HG03439 (cell line): ENCODE measurements around the gene ATG2A.

ENCODE experiments used
- ATAC-seq: cut with Tn5 transposase; IDR thresholded peaks from one replicate; pipeline ENCODE4 v1.9.1; 2021; ENCODE audit warnings: mild to moderate bottlenecking, moderate library complexity; ENCODE audit not compliant: unreplicated experiment

ATG2A gene

DNA sequence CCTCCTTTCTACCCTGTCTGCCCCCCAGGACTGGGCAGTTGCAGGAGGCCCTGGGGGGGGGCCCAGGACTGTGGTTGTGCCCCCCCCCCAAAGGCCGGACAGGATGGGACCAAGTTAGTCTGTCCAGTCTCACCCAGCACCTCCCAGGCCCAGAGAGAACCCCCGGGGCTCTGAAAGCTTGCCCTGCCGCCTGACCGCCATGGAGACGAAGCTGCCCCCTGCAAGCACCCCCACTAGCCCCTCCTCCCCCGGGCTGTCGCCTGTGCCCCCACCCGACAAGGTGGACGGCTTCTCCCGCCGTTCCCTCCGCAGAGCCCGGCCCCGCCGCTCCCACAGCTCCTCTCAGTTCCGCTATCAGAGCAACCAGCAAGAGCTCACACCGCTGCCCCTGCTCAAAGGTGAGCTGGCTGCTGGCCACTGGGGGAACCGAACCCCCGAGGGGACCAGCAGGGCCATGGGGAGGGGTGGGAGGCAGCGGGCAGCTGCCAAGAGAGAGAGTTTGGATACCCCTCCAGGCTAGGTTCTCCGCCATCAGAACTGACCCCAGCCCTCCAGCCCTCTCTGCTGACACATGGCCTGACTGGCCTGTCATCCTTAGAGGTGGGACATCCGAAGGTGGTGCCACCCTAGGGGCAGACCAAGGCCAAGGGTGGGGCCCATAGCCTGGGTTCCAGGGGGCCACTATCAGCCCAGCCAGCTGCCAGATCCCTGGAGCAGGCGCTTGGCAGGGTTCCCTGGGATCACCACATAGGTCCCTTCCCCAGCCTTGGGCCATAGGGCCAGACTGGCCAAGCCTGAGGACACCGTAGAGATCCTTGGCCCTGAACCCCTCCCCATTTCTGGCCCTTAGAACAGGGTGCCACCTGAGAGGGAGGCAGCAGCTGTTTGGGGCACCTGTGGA is 8.8 kb upstream of the ATG2A start:
- no peak for ATAC-seq

DNA sequence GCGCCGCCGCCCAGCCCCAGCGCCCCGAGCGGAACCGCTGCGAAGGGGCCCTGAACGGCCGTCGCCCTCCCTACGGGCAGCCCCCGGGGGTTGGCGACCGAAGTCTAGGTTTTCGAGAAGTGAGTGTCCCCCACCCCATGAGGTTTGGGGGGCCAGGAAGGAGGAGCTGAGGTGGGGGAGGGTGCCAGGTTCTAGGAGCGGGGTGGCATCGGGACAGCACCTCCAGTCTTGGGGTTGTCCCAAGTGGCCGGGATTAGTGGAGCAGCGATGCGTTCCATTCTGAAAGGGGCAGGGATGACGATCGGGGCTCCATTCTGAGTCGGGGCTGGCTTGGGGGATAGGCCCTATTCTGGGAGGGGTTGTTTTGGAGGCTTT is 7.9 kb upstream of the ATG2A start:
- ATAC-seq = no peak

DNA sequence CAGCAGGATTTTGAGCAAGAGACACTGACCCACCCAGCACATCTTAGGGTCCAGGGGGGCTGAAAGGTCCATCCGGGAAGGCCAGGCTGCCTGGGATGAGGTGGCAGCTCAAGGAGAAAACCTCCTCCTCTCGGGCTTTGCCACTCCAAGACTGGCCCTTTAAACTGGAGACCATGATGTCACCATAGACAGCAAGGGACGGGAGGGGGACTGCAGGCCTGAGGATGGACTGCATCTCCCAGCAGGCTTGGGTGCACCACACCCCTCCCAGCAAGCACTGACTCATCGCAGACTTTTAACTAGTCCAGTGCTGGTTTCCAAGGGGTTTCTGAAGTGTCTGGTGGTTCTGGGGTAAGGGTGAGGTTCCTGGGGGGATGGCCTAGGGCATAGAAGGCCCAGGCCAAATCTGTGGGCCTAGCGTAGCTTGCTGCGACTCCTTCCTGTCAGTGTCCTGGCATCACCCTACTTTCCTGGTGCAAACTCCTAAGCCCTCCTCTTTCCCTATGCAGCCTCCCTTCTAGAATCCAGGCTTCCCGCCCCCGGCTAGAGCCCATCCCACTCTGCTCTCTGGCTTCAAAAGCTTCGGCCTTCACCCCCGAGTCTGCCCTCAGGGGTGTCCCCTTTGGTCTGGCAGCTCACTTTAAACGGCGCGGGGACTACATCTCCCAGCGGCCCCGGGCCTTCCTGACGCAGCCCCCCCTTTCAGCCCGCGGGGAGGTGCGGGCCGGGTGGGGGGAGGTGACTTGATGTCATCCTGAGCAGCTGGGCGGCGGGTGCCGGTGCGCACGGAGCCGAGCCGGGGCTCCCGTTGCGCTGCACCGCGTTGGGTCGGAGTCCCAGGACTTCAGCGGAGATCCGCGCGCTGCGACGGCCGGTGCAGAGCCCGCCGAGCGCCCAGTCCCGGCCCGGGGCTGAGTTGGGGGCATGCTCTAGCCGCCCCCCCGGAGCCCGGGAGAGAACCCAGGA is 7.2 kb upstream of the ATG2A start, which contains the start of gene PPP2R5B:
TSS of gene PPP2R5B (plus strand) at position 746 of the 966 bp plus-strand sequence. CDS start 1,046 bp downstream, outside the sequence.
- peak; percentile 80 for ATAC-seq

DNA sequence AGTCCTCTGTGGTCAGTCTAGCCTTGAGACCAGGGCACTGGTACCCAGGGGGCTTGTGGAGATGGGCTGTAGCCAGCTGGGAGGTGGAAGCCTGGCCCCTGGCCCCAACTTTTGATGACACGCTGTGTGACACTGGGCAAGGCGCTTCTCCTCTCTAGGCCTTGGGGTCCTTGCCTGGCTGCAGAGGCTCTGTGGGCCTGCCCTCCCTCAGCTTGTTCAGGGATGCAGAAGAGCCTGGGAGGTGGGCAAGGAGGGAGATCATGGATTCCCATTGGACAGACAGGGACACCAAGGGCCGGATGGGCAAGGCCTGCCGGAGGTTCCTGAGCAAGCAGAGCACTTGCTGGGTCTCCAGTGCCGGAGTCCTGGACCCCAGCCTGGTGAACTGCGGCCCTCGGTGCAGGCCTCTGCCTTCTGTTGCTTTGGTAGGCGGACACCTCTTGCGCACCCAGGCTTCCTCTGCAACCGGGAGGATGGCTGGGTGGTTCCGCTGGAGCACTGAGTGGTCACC is 6.2 kb upstream of the ATG2A start:
- no peak for ATAC-seq

DNA sequence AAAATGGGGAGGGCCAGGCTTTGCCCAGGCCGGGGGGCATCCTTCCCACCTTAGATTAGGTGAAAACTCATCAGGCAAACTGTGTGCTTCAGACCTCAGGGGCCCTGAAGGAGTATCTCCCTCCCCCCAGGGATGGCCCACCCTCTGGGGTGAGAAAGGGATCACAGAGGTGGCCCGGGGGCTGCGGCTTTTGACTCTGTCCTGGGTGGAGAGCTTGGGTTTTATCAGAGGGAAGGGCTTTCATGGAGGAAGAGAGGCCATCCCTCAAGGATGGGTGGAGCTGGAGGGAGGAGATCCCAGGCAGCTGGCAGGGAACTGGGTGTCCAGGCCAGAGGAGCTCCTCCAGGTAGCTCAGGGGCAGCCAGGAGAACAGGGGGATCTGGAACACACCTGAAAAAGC is 4.4 kb upstream of the ATG2A start:
- no peak for ATAC-seq

DNA sequence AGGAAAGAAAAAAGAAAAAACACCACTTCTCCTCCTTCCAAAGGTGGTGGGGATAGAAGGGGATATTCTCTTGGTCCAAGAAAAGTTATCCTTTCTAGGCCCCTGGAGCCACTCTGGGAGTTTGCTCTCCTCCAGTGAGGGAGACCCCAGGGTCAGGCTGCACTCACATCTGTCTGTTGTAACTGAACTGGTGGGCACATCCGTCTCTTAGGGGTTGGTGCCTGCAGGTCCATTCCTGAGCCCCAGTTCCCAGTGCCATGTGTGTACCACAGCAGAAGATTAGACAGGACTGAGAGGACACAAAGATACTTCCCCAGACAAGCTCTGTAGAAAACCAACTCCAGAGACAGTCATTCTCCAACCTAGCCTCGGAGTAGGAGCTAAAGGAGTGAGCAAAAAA is 3.1 kb upstream of the ATG2A start:
- no peak for ATAC-seq

DNA sequence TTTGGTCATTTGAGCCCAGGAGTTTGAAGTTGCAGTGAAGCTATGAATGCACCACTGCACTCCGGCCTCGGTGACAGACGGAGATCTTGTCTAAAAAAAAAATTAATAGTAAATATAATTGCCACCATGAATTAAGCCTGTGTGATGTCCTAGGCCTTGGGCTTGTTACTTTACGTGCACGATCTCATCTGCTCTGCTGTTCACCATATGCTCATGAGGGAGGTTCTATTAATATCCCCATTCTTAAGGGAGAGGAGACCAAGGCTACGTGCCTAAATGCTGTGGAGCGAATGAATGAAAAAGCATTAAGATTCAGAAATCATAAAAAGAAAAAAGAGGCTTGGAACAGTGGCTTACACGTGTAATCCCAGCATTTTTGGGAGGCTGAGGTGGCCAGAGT is 2.6 kb upstream of the ATG2A start:
- no peak for ATAC-seq

DNA sequence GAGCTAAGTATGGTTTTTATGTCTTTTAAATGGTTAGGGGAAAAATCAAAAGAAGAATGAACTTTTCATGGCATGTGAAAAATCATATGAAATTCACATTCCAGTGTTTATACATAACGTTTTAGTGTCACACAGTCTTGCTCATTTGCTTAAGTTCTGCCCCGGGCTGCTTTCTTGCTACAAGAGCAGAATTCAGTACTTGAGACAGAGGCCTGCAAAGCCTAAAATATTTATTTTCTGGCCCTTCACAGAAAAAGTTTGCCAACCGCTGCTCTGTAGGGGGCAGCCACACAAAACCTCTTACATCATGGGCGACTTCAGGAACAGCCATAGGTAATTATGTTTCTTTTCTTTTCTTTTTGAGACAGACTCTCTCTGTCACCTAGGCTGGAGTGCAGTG is 1.0 kb upstream of the ATG2A start:
- no peak for ATAC-seq

DNA sequence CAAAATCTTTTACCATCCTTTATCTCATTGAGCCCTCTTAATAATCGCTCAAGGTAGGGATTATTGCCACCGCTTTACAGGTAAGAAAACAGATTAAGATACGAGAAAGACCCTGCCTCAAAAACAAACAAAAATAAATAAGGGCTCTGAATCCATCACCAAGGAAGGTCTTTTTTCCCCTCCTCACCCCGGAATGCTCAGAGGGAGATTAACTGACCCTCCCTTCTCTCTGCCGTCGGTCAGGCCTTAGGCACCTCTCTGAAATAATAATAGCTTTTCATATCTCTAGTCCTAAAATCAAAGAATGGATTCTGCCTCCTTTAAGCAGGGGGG is 620 bp upstream of the ATG2A start:
- ATAC-seq = no peak

DNA sequence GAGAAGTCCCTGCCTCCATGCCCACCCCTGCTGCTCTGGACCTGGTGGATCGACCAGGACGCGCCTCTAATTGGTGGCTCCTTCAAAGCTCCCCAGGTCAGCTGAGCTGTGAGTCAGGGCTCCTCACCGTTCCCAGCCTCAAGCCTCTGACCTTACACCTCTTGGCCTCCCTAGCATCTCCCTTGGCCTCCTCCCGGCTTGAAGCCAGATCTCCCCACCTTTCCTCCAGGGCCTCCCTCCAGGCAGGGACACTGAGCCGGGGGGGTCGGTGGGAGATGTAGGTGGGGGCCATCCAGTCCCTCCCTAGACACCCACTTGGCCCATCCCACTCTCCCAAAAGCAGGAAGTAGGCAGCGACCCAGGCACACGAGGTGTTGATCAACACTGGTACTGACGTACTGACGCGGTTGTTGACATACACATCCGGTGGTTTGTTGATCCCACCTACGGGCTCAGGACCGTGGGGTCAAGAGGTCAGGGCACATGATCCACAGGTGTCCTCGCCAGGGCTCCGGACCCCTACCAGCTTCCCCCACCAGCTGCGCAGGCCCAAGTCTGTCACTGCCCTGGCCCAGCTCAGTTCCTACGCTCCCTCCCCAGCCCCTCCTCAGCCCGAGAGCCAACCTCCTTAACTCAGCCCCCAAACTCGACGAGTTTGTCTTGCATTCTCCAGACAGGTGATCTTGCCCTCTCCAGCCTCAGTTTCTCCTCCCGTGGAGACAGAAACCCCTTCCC is 802 bp downstream of the ATG2A start:
- peak; percentile 16 for ATAC-seq

DNA sequence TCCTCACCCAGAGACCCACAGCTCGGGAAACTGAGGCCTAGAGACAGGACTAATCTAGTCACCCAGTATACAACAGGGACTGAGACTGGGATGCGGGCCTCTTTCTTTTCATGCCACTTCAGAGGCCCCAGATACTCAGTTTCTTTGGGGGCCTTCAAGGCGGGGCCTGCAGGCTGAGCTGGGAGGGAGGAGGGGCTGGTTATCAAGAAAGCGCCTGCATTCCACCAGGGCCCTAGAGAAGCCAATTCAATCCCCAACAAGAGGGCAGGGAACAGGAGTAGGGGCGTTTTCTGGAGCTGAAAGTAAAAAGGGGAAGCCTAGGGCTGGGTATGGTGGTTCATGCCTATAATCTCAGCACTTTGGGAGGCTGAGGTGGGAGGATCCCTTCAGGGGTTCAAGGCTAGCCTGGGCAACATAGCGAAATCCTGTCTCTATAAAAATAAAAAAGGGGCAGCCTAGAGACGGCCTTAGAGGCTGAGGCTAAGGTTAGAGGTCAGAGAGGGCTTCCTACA is 1.6 kb downstream of the ATG2A start:
- no peak for ATAC-seq

DNA sequence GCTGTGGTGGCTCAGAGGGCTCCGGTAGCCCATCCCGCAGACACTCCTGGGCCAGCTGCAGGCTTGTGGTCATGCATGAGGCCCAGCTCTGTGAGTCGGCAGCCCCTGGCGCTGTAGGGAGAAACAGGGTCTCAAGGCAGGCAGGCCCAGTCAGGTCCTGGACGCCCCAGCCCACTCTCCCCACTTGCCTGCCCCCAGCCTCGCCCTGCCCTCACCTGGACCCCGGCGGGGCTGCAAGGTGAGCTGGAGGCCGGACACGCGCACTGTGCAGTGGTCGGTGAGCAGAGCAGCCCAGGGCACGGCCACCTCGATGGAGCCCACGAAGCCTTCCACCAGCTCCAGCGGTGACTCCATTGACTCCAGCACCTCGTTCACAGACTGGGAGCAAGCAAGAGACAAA is 2.9 kb downstream of the ATG2A start:
- no peak for ATAC-seq

DNA sequence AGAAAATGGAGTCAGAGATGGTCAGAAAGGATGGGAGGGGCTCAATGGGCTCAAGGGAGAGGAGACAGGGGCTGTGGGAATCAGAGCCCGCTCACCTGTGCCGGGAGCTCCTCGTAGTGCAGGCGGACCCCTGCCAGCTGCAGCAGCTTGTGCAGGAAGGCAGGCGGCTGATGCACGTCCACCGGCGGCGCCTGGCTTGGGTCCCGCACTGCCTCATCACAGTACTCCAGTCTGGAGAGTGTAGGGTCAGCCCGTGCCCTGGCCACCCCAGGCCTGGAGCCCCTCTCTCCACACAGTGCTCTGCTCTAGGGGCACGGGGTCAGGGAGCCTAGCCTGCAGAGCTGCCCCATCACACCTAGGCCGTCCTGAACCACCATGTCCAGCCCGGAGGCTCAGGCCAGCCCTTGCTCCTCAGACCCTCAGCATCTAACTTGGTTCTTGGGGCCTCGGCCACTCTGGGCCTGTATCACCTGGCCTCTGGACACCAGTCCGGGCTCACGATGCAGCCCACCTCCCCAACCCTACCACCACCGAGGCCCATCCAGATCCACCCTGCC is 3.8 kb downstream of the ATG2A start:
- ATAC-seq = no peak

DNA sequence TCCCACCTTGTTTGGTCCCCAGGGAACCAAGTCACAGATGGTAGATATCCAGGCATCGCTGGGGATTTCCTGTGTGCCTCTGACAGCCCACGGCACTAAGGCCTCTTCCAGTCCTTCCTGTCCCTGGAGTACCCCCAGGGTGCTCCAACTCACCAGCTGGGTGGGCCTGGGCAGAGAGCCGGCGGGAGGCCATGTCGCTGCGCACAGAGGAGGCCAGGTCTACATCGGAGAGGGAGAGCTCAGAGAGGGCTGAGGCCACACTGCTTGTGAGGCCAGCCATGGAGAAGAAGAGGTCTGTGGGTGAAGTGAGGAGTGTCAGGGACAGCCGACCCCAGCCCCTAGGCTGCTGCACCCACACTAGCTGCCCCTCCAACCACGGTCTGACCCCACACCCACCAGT is 5.3 kb downstream of the ATG2A start:
- ATAC-seq = no peak

DNA sequence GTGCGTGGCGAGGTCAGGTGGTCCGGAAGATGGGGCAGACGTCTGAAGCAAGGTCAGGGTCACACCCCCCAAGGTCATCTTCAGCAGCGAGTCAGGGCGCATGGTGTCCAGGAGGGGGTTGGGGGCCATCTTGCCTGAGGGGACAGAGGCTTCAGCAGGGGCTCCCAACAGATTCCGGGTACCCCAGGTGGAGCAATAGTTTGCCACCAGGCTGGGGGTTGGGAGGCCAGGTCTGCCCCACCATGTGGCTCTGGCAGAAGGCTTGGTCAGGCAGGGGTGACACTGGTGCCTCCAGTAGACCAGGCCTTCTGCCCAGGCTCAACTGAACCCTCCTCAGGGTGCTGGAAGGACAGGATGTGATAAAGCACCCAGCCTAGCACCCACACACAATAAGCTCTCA is 5.9 kb downstream of the ATG2A start:
- ATAC-seq = no peak

DNA sequence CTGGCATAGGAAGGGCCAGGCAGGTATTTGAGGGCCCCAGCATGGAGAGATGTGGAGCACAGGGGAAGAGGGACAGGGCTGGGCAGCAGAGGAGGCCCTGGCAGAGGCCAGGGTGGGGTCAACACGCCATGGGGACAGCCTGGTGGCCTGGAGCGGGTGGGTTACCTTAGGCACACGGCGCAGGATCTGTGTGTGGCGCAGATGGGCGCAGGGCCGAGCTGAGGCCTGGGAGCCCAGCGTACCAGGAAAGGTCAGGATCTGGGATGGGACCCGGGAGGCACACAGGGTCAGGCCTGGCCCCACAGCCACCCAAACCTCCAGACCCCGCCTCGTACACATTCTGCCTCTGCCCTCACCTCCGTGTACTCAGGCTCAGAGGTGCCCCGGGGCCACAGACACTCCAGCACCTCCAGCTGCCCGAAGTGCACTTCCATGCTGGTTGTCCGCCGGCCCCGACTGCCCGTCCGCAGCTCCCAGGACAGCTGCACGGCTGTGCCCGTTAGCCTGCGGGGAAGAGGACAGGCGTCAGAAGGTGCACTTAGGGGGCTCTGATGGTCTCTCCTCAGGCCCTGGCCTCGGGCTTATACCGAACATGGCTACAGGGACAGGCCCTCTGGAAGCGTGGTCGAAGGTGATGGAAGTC is 6.4 kb downstream of the ATG2A start:
- no peak for ATAC-seq

DNA sequence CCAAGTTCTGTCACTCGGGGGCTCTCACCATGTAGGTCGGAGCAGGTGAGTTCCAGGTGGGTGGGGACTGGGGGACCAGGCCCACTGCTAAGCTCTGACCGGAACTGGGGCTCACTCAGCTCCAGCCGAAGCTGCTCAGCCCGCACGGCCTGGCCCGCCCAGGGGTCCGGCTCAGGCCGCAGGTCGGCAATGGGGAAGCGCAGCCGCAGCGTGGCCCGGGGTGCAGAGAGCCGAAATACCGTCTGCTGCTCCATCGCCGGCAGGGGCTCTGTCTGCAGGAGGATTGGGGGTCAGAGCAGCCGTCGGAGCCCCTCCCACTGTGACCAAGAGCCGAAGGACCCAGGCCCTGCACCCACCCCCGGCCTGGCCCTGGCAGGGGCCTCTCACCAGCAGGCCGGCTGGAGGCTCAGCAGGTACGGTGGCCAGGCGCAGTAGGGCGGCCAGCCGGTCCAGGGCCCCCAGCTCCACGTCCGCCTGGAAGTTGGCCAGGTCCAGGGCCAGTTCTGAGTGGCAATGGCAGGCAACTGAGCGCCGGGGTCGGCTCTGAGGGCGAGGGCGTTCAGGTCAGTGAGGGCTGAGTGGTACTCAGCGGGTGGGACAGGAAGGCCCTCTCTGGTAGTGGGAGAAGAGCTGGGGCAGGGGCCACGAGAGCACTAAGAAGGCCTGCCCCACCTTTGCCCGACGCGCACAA is 7.2 kb downstream of the ATG2A start:
- ATAC-seq = no peak

DNA sequence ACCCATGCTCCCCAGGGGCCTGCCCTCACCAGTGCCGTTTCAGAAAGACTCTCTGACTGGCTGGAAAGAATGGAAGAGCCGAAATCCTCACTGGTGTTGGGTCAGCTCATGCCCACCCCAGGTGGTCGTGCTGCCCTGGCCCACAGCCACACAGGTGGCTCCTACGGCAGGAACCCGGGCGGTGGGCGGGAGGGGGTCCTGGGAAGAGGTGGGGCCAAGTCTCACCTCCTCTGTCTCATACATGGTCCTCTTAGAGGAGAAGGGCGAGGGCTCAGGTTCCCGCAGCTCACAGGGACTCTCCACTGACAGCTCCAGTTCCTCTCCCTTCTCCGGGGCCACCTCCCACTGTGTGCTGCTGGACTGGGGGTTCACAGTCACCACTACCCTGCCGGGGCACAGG is 8.2 kb downstream of the ATG2A start:
- no peak for ATAC-seq

DNA sequence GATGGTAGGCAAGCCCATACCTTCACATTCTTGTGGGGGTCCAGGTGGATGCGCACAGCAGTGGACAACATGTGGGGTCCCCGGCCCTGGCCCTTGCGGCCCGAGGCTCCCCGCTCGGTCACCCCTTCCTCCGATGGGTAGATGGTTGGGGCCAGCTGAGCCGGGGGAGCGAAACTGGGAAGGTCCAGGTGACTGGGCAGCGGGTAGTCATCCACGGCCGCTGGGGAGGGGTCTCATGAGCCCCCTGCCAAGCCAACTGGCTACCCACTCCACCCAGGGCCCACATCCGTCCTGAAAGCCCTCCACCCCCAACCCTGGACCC is 10.7 kb downstream of the ATG2A start:
- ATAC-seq = no peak
